Progenitor cell of endocrine pancreas (in vitro differentiated cells): ENCODE results near the gene MACROD2. TPM values are rescaled to one million over a fixed set of nuclear protein-coding genes. Genes with fewer than 3 reads are reported as not detected.

Experiments used
- DNase-seq: peaks from one replicate; pipeline ENCODE4 v3.0.0; 2021; ENCODE audit warnings: low spot score; ENCODE audit not compliant: unreplicated experiment
- H3K27ac Mint-ChIP-seq: 2 replicates; pipeline ENCODE4 v1.8.0; 2021; ENCODE audit warnings: mild to moderate bottlenecking, moderate library complexity, mixed read lengths
- H3K27me3 Mint-ChIP-seq: 2 replicates; pipeline ENCODE4 v1.8.0; 2021; ENCODE audit warnings: mixed read lengths
- H3K36me3 Mint-ChIP-seq: 2 replicates; pipeline ENCODE4 v1.8.0; 2022; ENCODE audit warnings: mixed read lengths; ENCODE audit not compliant: insufficient read depth
- H3K4me1 Mint-ChIP-seq: 2 replicates; pipeline ENCODE4 v1.8.0; 2021; ENCODE audit warnings: low read depth, mixed read lengths
- H3K4me3 Mint-ChIP-seq: 2 replicates; pipeline ENCODE4 v1.8.0; 2021; ENCODE audit warnings: low read depth, mild to moderate bottlenecking, moderate library complexity, mixed read lengths
- H3K9me3 Mint-ChIP-seq: 2 replicates; pipeline ENCODE4 v1.8.0; 2021; ENCODE audit warnings: low read depth, mixed read lengths
- CTCF ChIP-seq: fragments of 200-600 bp; sonication (generic); IDR thresholded peaks from one replicate; pipeline ENCODE4 v1.5.0; 2021; ENCODE audit warnings: antibody characterized with exemption, mild to moderate bottlenecking; ENCODE audit not compliant: unreplicated experiment
- total RNA-seq: library from RNA; stranded (reverse); gene quantifications from 2 replicates; pipeline ENCODE4 v1.2.1, GENCODE V29; 2021

Gene MACROD2
- total RNA-seq, 1 donor from 2014 or later, result 7.6 TPM

DNA sequence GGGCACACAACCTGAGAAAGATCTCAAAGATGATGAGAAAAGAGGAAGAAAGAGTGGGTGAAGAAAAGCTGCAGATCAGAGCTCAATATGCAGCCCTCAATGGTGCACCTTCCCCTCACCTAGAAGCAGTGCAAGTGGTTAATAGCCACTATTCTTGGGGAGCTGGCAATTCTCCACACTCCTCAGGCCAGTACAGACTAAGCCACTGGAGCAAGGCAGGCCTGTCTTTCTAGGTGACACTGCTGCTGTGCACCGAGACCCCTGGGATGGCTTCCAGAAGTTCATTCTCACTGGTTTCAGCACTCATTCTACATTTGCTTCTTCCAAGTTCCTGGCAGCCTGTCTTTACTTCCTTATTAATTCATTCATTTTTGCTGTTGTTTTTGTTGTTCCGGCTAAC is 1604.6 kb downstream of the MACROD2 start:
- Mint-ChIP-seq H3K4me3 (no peak overlapping the region), H3K27me3 (no peaks in the 10 kb centered on the region), H3K9me3 (peaks cover 4% of the 10 kb centered on the region), H3K27ac (no peak overlapping the region), H3K36me3 (no peaks in the 10 kb centered on the region), H3K4me1 (peaks cover 3% of the 10 kb centered on the region)
- DNase-seq, result no peak
- TF ChIP-seq CTCF, result no peak

DNA sequence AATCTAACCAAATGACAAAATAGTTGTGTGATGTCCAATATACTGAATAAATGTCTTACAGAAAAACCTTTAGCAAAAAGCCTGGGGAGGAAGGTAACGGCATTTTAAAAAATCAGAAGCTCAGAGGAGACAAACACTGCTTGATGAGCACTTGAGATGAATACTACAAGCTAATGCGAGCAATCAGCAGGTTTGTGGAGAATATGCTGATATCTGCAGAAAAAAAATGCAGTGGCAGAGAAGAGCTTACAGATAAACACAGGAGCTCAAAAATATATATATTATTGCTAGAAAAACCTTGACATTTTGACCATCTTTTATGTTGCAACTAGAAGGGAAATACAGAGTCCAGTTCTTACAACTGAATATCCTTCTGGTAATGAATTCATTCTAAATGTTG is 1605.2 kb downstream of the MACROD2 start:
- H3K4me3 Mint-ChIP-seq, result no peak overlapping the region
- no peaks in the 10 kb centered on the region for H3K27me3 Mint-ChIP-seq
- DNase-seq, result no peak

GRCh38 chr20:15603506-15603905 is 1608.2 kb downstream of the MACROD2 start:
- Mint-ChIP-seq H3K4me3 (no peak overlapping the region), H3K27ac (no peak overlapping the region), H3K4me1 (peaks cover 6% of the 10 kb centered on the region), H3K36me3 (no peaks in the 10 kb centered on the region), H3K27me3 (no peaks in the 10 kb centered on the region), H3K9me3 (peaks cover 4% of the 10 kb centered on the region)
- TF ChIP-seq CTCF, result no peak
- no peak for DNase-seq

More for the DNA sequence above, 1605.2 kb downstream of the MACROD2 start:
- Mint-ChIP-seq H3K9me3 (peaks cover 4% of the 10 kb centered on the region), H3K27ac (no peak overlapping the region), H3K36me3 (no peaks in the 10 kb centered on the region), H3K4me1 (peaks cover 6% of the 10 kb centered on the region)
- TF ChIP-seq CTCF, result no peak

DNA sequence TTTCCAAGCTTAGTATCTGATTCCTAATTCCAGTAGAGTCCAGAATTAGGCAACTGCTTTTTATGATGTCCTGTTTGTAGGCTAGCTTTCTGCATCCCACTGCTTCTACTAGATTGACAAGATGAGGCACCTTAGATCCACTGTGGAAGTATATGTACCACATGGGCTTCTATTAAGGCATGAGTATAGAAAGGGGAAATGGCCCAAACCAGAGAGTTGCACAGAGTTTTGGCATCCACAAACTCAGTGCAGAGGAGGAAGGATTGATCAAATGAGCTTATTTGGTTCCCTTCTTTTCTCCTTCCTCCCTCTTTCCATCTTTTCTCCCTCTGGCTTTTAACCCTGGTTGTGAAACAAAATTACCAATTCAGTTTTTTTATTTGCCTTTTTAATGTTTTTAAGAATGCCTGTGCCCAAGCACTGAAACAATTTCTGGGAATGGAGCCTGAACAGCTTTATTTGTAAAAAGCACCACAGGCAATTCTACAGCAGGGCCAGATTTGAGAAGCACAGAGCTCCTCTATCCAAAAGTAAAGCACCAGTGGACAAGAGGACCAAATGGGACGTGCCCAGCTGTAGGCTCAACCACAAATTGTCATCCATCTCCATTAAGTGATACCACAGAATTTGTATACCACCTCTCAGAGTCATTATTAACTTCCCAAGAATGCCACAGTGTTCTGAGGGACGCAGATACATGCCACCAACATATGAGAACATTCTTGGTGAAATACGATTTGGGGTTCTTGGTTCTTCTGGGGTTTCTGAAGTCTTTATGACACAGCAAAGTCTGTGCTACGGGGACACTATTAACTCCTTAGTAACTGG is 1608.9 kb downstream of the MACROD2 start:
- no peak for TF ChIP-seq CTCF
- Mint-ChIP-seq H3K27ac (no peak overlapping the region), H3K9me3 (peaks cover 4% of the 10 kb centered on the region), H3K4me1 (peaks cover 6% of the 10 kb centered on the region), H3K36me3 (no peaks in the 10 kb centered on the region), H3K4me3 (no peak overlapping the region), H3K27me3 (no peaks in the 10 kb centered on the region)
- no peak for DNase-seq

DNA sequence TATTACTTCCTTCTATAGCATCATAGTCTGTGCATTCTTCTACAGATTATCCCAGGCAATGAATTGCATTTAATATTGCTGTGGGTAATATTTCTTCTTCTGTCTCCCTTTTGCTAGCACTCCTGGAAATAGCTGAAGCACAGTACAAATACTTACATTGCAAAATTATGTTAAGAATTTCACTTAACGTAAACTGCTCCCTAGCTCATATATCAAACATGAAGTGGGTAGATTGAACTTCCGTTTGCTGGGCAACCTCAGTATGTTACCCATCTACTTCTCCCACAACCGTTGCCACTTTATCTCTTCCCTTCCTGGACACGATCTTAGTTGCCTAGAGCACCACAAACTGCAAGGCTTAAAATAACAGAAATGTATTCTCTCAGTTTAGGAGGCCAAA is 1614.6 kb downstream of the MACROD2 start:
- Mint-ChIP-seq H3K27me3 (no peaks in the 10 kb centered on the region), H3K4me1 (peaks cover 14% of the 10 kb centered on the region), H3K4me3 (no peak overlapping the region), H3K36me3 (no peaks in the 10 kb centered on the region), H3K9me3 (no peaks in the 10 kb centered on the region), H3K27ac (no peak overlapping the region)
- DNase-seq, result no peak
- no peak for TF ChIP-seq CTCF
